Astrocyte (in vitro differentiated cells and primary cell): Measurements from ENCODE around the gene HIKESHI.

Source experiments
- EZH2 ChIP-seq: IDR thresholded peaks from 2 replicates; pipeline ENCODE4 v1.6.1; 2012; ENCODE audit warnings: mild to moderate bottlenecking, low read length, inconsistent platforms; ENCODE audit not compliant: insufficient read depth
- TF ChIP-seq, protein P1 (sequence below): IDR thresholded peaks from 2 replicates; pipeline ENCODE4 v1.5.1; 2011; ENCODE audit warnings: low read depth, mild to moderate bottlenecking, inconsistent platforms, low read length, moderate library complexity; ENCODE audit not compliant: insufficient read depth

DNA sequence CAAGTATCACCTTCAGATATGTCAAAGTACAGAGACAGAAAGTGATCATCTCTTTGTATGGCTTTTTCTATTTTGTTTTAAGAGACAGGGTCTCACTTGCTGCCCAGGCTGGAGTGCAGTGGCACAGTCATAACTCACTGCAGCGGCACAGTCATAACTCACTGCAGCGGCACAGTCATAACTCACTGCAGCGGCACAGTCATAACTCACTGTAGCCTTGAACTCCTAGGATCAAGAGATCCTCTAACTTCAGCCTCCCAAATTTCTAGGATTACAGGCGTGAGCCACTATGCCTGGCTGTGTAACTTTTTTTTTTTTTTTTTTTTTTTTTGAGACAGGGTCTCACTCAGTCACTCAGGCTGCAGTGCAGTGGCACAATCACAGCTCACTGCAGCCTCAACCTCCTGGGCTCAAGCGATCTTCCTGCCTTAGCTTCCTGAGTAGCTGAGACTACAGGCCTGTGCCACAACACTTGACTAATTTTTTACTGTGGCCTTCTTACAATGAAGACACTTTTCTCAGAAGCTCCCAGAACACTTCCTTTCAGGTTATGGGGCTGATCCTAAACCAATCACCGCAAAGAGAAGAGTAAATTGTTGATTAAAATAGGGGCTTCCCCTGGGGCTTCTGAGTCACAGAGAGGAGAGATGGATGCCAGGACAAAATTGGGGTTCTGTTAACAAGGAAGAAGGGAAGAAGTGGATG, 9.0 kb upstream of the HIKESHI start:
- TF ChIP-seq, protein P1, sequence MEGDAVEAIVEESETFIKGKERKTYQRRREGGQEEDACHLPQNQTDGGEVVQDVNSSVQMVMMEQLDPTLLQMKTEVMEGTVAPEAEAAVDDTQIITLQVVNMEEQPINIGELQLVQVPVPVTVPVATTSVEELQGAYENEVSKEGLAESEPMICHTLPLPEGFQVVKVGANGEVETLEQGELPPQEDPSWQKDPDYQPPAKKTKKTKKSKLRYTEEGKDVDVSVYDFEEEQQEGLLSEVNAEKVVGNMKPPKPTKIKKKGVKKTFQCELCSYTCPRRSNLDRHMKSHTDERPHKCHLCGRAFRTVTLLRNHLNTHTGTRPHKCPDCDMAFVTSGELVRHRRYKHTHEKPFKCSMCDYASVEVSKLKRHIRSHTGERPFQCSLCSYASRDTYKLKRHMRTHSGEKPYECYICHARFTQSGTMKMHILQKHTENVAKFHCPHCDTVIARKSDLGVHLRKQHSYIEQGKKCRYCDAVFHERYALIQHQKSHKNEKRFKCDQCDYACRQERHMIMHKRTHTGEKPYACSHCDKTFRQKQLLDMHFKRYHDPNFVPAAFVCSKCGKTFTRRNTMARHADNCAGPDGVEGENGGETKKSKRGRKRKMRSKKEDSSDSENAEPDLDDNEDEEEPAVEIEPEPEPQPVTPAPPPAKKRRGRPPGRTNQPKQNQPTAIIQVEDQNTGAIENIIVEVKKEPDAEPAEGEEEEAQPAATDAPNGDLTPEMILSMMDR, result no peak
- TF ChIP-seq EZH2, result no peak
